Sigmoid colon (tissue), 7 donors: ENCODE measurements around the gene NTM. TPM values are rescaled to one million over a fixed set of nuclear protein-coding genes. Genes with fewer than 3 reads are reported as not detected.

ENCODE experiments used
- DNase-seq: peaks from one replicate; pipeline ENCODE4 v3.0.0-alpha.2; 2019
- H3K27ac ChIP-seq, 4 donors: fragments of 200-600 bp; sonication (generic); one replicate each; pipeline ENCODE4 v1.5.1; 2016 to 2019; ENCODE audit warnings: mild to moderate bottlenecking in 1 of 4
- H3K27me3 ChIP-seq, 3 donors: fragments of 200-600 bp; sonication (generic); one replicate each; pipeline ENCODE4 v1.5.1; 2019; ENCODE audit warnings: mild to moderate bottlenecking in 1 of 3
- H3K36me3 ChIP-seq, 4 donors: fragments of 200-600 bp; sonication (generic); one replicate each; pipeline ENCODE4 v1.5.1; 2016 to 2019
- H3K4me1 ChIP-seq, 4 donors: fragments of 200-600 bp; sonication (generic); one replicate each; pipeline ENCODE4 v1.5.1; 2017 to 2019
- H3K4me3 ChIP-seq, 4 donors: fragments of 200-600 bp; sonication (generic); one replicate each; pipeline ENCODE4 v1.5.1; 2017 to 2019; ENCODE audit warnings: mild to moderate bottlenecking in 2 of 4, moderate library complexity in 1 of 4
- H3K9me3 ChIP-seq, 4 donors: fragments of 200-600 bp in 3 of 4; sonication (generic) in 3 of 4; one replicate each; pipeline versions ENCODE4 v1.5.1 to v1.6.1; 2013 to 2019
- CTCF ChIP-seq, 4 experiments: fragments of 450-650 bp in 3 of 4; fragments of 200-600 bp in 1 of 4; IDR thresholded peaks; one replicate each; pipeline ENCODE4 v1.5.1; 2016 to 2019; ENCODE audit warnings: antibody characterized with exemption in 4 of 4, mild to moderate bottlenecking in 3 of 4, moderate library complexity in 2 of 4
- EP300 ChIP-seq, 4 donors: sonication (generic); formaldehyde crosslinking; IDR thresholded peaks; one replicate each; pipeline ENCODE4 v1.6.1; 2017; ENCODE audit warnings: antibody characterized with exemption in 4 of 4
- POLR2A ChIP-seq, 2 donors: fragments of 450-650 bp; IDR thresholded peaks; one replicate each; pipeline ENCODE4 v1.6.1; 2016; ENCODE audit warnings: antibody characterized with exemption in 2 of 2, mild to moderate bottlenecking in 2 of 2, moderate library complexity in 2 of 2
- POLR2AphosphoS5 ChIP-seq, 4 donors: sonication (generic); formaldehyde crosslinking; IDR thresholded peaks; one replicate each; pipeline ENCODE4 v1.6.1; 2017; ENCODE audit warnings: antibody characterized with exemption in 4 of 4
- WGBS, 2 donors: extraction: QIAGEN DNeasy Blood & Tissue Kit; methylation state at CpG; one replicate each; pipeline ENCODE4 v1.1.7; 2013; 5-methylcytosine and 5-hydroxymethylcytosine counted together
- intact Hi-C: fragments of 100-400 bp; cut with DNase I; formaldehyde crosslinking; loops from one replicate; pipeline ENCODE4 v1.15.1; 2023
- polyA plus RNA-seq, 3 donors: library from polyadenylated mRNA; stranded (reverse); fragments of 200-250 nt; gene quantifications; one replicate each; pipeline ENCODE4 v1.2.3, GENCODE V29; 2013
- total RNA-seq, 4 donors: library from RNA; depleted of rRNA; stranded (reverse); fragments of >200 nt; gene quantifications; one replicate each; pipeline ENCODE4 v1.1.0, GENCODE V29; 2016
- donor health status: healthy with polysubstance abuse.
- donor health status: Bipolar disorder and iron deficiency.
- donor health status: healthy.

NTM gene
- total and polyA plus RNA-seq, 7 donors: 0.96 to 18.3 (median 6.4) TPM; not detected in 1

GRCh38 chr11:132048040-132048439 lies 677.6 kb downstream of the NTM start:
- peaks cover 0 to 5% (median 0%) of the 10 kb centered on the region in 4 donors for H3K4me1 ChIP-seq
- WGBS, 2 donors: 76 to 79% methylated on average over 4 of the region's 4 CpGs
- H3K9me3 ChIP-seq: no peaks in the 10 kb centered on the region
- intact Hi-C loops: no loop called here
- no peak overlapping the region for H3K4me3 ChIP-seq
- H3K36me3 ChIP-seq: no peaks in the 10 kb centered on the region
- no peak for TF ChIP-seq POLR2A (IDR thresholded peaks at IDR 0.05)
- TF ChIP-seq EP300 (IDR thresholded peaks at IDR 0.05): no peak
- TF ChIP-seq POLR2AphosphoS5 (IDR thresholded peaks at IDR 0.05): no peak
- no peak for TF ChIP-seq CTCF (IDR thresholded peaks at IDR 0.05)
- no peak for DNase-seq
- no peaks in the 10 kb centered on the region for H3K27me3 ChIP-seq
- no peak overlapping the region for H3K27ac ChIP-seq

- no peaks in the 10 kb centered on the region for H3K9me3 ChIP-seq
- no peaks in the 10 kb centered on the region for H3K27me3 ChIP-seq
- no peaks in the 10 kb centered on the region for H3K36me3 ChIP-seq
- no peak for DNase-seq
- no peak overlapping the region for H3K27ac ChIP-seq
- TF ChIP-seq POLR2A (IDR thresholded peaks at IDR 0.05): no peak
- peaks cover 0 to 5% (median 0%) of the 10 kb centered on the region in 4 donors for H3K4me1 ChIP-seq
- no peak overlapping the region for H3K4me3 ChIP-seq
- intact Hi-C loops: no loop called here
- 64 to 87% methylated on average over 4 of the region's 4 CpGs for WGBS, 2 donors
Measured at GRCh38 chr11:132049205-132049604, 678.8 kb downstream of the NTM start.

GRCh38 chr11:132050049-132050448 lies 679.6 kb downstream of the NTM start:
- Histone ChIP-seq H3K27ac (no peak overlapping the region), H3K27me3 (no peaks in the 10 kb centered on the region), H3K9me3 (no peaks in the 10 kb centered on the region), H3K4me3 (no peak overlapping the region), H3K36me3 (no peaks in the 10 kb centered on the region), H3K4me1 (peaks cover 0 to 5% (median 0%) of the 10 kb centered on the region in 4 donors)
- WGBS, 2 donors: 55 to 69% methylated on average over 4 of the region's 4 CpGs
- DNase-seq: no peak
- intact Hi-C loops: no loop called here
- no peak for TF ChIP-seq EP300 (IDR thresholded peaks at IDR 0.05)
- TF ChIP-seq POLR2AphosphoS5 (IDR thresholded peaks at IDR 0.05): no peak
- TF ChIP-seq CTCF (IDR thresholded peaks at IDR 0.05): no peak
- no peak for TF ChIP-seq POLR2A (IDR thresholded peaks at IDR 0.05)

GRCh38 chr11:132050577-132051165 lies 680.3 kb downstream of the NTM start:
- 58 to 74% methylated on average over 6 of the region's 6 CpGs for WGBS, 2 donors
- H3K27ac ChIP-seq: no peak overlapping the region
- TF ChIP-seq POLR2A (IDR thresholded peaks at IDR 0.05) (no peak), POLR2AphosphoS5 (IDR thresholded peaks at IDR 0.05) (no peak), CTCF (IDR thresholded peaks at IDR 0.05) (no peak), EP300 (IDR thresholded peaks at IDR 0.05) (no peak)
- H3K9me3 ChIP-seq: no peaks in the 10 kb centered on the region
- H3K4me3 ChIP-seq: no peak overlapping the region
- no peaks in the 10 kb centered on the region for H3K27me3 ChIP-seq
- intact Hi-C loops: no loop called here
- H3K4me1 ChIP-seq: peaks cover 0 to 5% (median 0%) of the 10 kb centered on the region in 4 donors
- no peaks in the 10 kb centered on the region for H3K36me3 ChIP-seq
- DNase-seq: no peak

- intact Hi-C loops: no loop called here
- H3K4me1 ChIP-seq: peaks cover 0 to 7% (median 0%) of the 10 kb centered on the region in 4 donors
- no peak for DNase-seq
- TF ChIP-seq CTCF (IDR thresholded peaks at IDR 0.05) (no peak), POLR2A (IDR thresholded peaks at IDR 0.05) (no peak), POLR2AphosphoS5 (IDR thresholded peaks at IDR 0.05) (no peak), EP300 (IDR thresholded peaks at IDR 0.05) (no peak)
- H3K36me3 ChIP-seq: no peaks in the 10 kb centered on the region
- H3K27me3 ChIP-seq: no peaks in the 10 kb centered on the region
- no peaks in the 10 kb centered on the region for H3K9me3 ChIP-seq
- no peak overlapping the region for H3K27ac ChIP-seq
- H3K4me3 ChIP-seq: no peak overlapping the region
- WGBS, 2 donors: 89 to 90% methylated on average over 2 of the region's 2 CpGs
Measured at GRCh38 chr11:132051704-132052103, 681.3 kb downstream of the NTM start.
